Mucosa of descending colon (tissue), 3 donors: ENCODE data around the gene NMB. TPM values are rescaled to one million over a fixed set of nuclear protein-coding genes. Genes with fewer than 3 reads are reported as not detected.
A peak's percentile ranks its signal among the peaks of the same experiment; 100 is the strongest.

Experiments
- ATAC-seq: fragments of 200-7000 bp; cut with Tn5 transposase; one replicate; pipeline ENCODE4 v1.9.1; 2020; ENCODE audit warnings: mild to moderate bottlenecking, moderate library complexity
- DNase-seq, 3 donors: peaks; one replicate each; pipeline ENCODE4 v3.0.0-alpha.2; 2020
- H3K36me3 ChIP-seq: fragments of 200-600 bp; one replicate; pipeline ENCODE4 v1.8.0; 2021; ENCODE audit warnings: low read depth, mild to moderate bottlenecking
- H3K4me1 ChIP-seq: fragments of 200-600 bp; one replicate; pipeline ENCODE4 v1.8.0; 2021; ENCODE audit warnings: low read depth, mild to moderate bottlenecking
- H3K4me3 ChIP-seq: fragments of 200-600 bp; one replicate; pipeline ENCODE4 v1.8.0; 2021; ENCODE audit warnings: mild to moderate bottlenecking
- H3K9me3 ChIP-seq: fragments of 200-600 bp; one replicate; pipeline ENCODE4 v1.8.0; 2021; ENCODE audit warnings: mild to moderate bottlenecking
- intact Hi-C, 2 donors: fragments of 100-400 bp; cut with DNase I in 1 of 2; cut with micrococcal nuclease in 1 of 2; formaldehyde crosslinking; loops; one replicate each; pipeline versions ENCODE4 v1.11.0 to v1.11.1; 2022; cut with DNase I, micrococcal nuclease
- total RNA-seq, 3 donors: library from RNA; stranded (reverse); fragmentation: NEBNext Ultra II Directional in 2 of 3; extraction: Animal tissue kit (Norgen Biotek cat#: 25700) in 2 of 3; gene quantifications; one replicate each; pipeline versions ENCODE4 v1.2.1 to v1.2.4, GENCODE V29; 2021 to 2023
- TF ChIP-seq, protein P1 (sequence below): fragments of 200-600 bp; IDR thresholded peaks from one replicate; pipeline ENCODE4 v1.8.0; 2022; ENCODE audit warnings: antibody characterized with exemption, mild to moderate bottlenecking
- donor health status: DM: no; HTN: no; CAD: no; lungs with moderate emphysema.
- donor health status: DM: no; HTN: no; CAD: no.
- donor health status: DM: no; HTN: yes; CAD: no.

The NMB gene
- total RNA-seq, 3 donors from 2014 or later = 1.5 to 4.0 (median 3.9) TPM

DNA sequence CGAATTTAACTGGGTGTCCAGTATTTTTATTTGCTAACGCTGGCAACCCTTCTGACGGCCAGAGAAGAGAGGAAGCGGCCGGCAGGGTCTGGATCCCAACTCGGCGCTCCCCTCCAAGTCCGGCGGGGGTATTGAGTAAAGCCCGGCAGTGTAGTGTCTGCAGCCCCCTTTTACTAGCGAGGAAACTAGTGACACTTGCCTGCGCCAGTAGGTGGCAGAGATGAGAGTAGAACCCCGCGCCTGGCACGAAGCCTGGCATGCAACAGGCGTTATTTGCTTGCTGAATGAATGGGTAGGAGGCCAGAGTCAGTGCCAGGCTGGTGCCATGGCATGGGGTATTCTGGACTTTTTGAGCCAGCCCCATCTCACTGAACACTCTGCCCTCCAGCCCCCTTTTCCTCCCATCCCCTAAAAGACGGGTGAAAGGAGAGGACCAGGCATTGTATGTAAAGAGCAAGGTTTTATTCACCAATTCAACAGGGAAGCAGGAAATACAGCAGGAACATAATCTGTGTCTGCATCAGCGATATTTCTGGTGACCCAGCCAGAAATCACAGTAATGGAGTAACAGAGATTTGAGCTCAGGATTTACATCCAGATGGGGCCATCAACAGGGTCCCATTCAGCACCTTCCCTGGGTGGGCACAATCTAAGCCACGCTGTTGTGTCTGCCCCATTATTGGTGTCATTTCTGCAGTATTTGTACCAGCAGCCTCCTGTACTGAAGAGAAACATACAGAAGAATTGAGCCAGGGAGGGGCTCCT, 3.1 kb downstream of the NMB start:
- peak; percentile 69 for ATAC-seq
- intact Hi-C loops = no loop called here

DNA sequence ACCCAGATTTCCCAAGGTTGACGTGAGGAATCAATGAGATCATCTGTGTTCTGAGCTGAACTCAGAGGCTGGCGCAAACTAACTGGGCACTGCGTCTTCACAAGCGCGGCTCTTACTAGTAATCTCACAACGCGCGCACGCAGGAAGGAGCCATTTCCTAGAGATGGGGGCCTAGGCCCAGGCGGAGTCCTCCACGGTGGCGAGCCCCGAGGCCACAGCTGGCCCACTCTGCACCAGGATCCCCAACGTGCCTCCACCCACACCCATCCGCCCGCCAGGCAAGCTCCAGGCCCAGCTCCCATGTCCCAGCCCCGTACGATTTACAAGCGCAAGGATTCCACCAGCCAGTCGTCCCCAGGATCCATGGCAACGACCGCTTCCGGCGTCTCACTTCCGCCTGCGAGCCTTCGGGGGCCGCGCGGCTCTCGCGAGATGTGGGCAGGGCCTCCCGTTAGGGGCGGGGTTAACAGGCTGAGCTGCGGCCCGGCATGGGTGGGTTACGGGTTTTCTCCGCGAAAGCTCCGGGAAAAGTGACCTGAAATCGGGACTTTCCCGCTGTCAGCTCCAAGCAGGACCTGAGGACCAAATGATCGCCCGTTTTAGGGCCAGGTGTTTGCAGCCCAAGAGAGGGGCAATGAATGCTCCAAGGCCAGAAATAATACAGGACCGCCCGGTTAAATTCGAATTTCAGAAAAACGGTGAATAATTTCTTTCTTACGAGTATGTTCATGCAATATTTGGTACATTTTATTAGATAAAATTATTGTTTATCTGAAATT, 3.9 kb downstream of the NMB start, which contains the start of gene WDR73:
WDR73 (minus strand) TSS at position 374 of the 779 bp plus-strand sequence; CDS start at position 365, 9 bp downstream.
- no peaks in the 10 kb centered on the region for H3K36me3 ChIP-seq
- DNase-seq = peak; percentile 97 to 99 (median 98)
- TF ChIP-seq, protein P1, sequence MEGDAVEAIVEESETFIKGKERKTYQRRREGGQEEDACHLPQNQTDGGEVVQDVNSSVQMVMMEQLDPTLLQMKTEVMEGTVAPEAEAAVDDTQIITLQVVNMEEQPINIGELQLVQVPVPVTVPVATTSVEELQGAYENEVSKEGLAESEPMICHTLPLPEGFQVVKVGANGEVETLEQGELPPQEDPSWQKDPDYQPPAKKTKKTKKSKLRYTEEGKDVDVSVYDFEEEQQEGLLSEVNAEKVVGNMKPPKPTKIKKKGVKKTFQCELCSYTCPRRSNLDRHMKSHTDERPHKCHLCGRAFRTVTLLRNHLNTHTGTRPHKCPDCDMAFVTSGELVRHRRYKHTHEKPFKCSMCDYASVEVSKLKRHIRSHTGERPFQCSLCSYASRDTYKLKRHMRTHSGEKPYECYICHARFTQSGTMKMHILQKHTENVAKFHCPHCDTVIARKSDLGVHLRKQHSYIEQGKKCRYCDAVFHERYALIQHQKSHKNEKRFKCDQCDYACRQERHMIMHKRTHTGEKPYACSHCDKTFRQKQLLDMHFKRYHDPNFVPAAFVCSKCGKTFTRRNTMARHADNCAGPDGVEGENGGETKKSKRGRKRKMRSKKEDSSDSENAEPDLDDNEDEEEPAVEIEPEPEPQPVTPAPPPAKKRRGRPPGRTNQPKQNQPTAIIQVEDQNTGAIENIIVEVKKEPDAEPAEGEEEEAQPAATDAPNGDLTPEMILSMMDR = no peak
- peaks cover 15% of the 10 kb centered on the region for H3K4me1 ChIP-seq
- H3K4me3 ChIP-seq = peak within 1 kb of the TSS; percentile 45
- no peaks in the 10 kb centered on the region for H3K9me3 ChIP-seq
- peak; percentile 91 for ATAC-seq
- intact Hi-C loops = no loop called here

More for the DNA sequence above, 3.1 kb downstream of the NMB start:
- Histone ChIP-seq H3K4me1 (peaks cover 15% of the 10 kb centered on the region), H3K9me3 (no peaks in the 10 kb centered on the region), H3K4me3 (peak overlapping the region; percentile 45), H3K36me3 (no peaks in the 10 kb centered on the region)
- peak; percentile 86 to 88 (median 87) for DNase-seq
- TF ChIP-seq, protein P1 = no peak

DNA sequence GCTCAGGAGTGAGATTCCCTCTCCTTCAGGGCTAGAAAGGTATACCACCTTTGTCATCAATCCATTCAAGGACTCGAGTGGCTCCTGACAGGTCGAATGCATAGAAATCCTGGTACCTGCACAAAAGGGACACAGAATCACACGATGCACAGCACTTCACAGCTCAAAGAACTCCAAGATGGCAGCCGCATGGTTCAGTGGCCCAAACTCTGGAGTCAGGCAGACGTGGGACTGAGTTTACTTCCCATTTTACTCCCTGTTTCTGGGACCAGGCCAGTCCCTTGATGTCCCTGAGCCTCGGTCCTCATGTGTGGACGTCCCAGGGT, 4.5 kb downstream of the NMB start:
- H3K4me3 ChIP-seq = peak overlapping the region; percentile 45

DNA sequence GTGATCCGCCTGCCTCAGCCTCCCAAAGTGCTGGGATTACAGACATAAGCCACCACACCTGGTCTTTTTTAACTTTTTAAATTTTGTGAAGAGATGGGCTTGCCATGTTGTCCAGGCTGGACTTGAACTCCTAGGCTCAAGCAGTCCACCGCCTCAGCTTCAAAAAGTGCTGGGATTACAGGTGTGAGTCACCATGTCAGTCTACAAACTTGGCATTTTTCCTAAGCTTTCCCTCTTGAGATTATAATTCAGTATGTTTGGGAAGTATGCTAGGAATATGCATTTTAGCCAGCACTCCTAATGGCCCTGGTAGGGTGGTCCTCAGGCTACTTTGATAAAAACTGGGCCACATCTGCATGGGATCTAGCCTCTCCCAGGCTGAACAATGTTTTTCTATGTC, 8.3 kb downstream of the NMB start:
- no peaks in the 10 kb centered on the region for H3K9me3 ChIP-seq
- H3K4me3 ChIP-seq = no peak overlapping the region
- TF ChIP-seq, protein P1 = no peak
- ATAC-seq = no peak
- peaks cover 7% of the 10 kb centered on the region for H3K4me1 ChIP-seq
- intact Hi-C loops = no loop called here
- no peak for DNase-seq
- H3K36me3 ChIP-seq = no peaks in the 10 kb centered on the region

More for the DNA sequence above, 4.5 kb downstream of the NMB start:
- Histone ChIP-seq H3K9me3 (no peaks in the 10 kb centered on the region), H3K4me1 (peaks cover 11% of the 10 kb centered on the region), H3K36me3 (no peaks in the 10 kb centered on the region)
- intact Hi-C loops = no loop called here
- TF ChIP-seq, protein P1 = no peak
- DNase-seq (no peak), ATAC-seq (no peak)

DNA sequence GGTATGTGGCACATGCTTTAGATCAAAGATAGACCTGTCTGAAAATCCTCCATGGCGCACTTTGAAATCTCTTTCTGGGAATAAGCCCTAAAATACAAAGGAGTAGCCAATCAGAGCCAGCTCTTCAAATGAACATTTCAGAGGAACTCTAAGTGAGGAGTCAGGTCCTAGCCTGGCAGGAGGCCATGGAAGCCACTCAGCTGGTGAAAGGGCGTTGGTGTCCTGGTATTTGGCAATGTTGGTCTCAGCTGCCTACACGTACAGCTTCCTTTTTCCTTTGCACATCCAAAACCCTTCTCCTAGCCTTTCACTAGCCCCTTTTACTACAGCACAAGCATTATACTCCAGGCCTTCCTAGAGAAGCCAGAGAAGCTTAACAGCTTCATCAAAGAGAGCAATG, 9.5 kb downstream of the NMB start:
- intact Hi-C loops = no loop called here
- DNase-seq (no peak), ATAC-seq (no peak)
- Histone ChIP-seq H3K36me3 (peaks cover 2% of the 10 kb centered on the region), H3K9me3 (no peaks in the 10 kb centered on the region), H3K4me1 (peaks cover 6% of the 10 kb centered on the region), H3K4me3 (no peak overlapping the region)
- TF ChIP-seq, protein P1 = no peak
